CD4-positive, CD25-positive, alpha-beta regulatory T cell (primary cell): ENCODE measurements around the gene MATR3. TPM values are rescaled to one million over a fixed set of nuclear protein-coding genes. Genes with fewer than 3 reads are reported as not detected.
A peak's percentile ranks its signal among the peaks of the same experiment; 100 is the strongest.

Source experiments
- ATAC-seq, 2 donors: fragments of 150-1000 bp; cut with Tn5 transposase; one replicate each; pipeline ENCODE4 v1.10.0; 2021; ENCODE audit warnings: low read depth in 2 of 2, moderate number of reproducible peaks in 2 of 2, moderate library complexity in 1 of 2
- DNase-seq, 3 donors: peaks; one replicate each; pipeline versions ENCODE4 v3.0.0 to v3.0.0-alpha.2; 2012 to 2022; ENCODE audit warnings: mixed read lengths in 1 of 3
- H3K27ac ChIP-seq: one replicate; pipeline ENCODE4 v1.7.0; 2013; ENCODE audit warnings: mild to moderate bottlenecking, low read length; ENCODE audit not compliant: insufficient read depth, poor library complexity, severe bottlenecking
- H3K27me3 ChIP-seq: one replicate; pipeline ENCODE4 v1.7.0; 2013; ENCODE audit warnings: low read length; ENCODE audit not compliant: control insufficient read depth, insufficient read depth
- H3K36me3 ChIP-seq: one replicate; pipeline ENCODE4 v1.7.0; 2013; ENCODE audit warnings: mild to moderate bottlenecking, low read length, moderate library complexity; ENCODE audit not compliant: control insufficient read depth, insufficient read depth
- H3K4me1 ChIP-seq: 2 replicates; pipeline ENCODE4 v1.7.0; 2013; ENCODE audit warnings: mild to moderate bottlenecking, low read length; ENCODE audit not compliant: insufficient read depth, control insufficient read depth, poor library complexity, severe bottlenecking
- H3K4me3 ChIP-seq: one replicate; pipeline ENCODE4 v1.7.0; 2013; ENCODE audit warnings: low read depth, mild to moderate bottlenecking, low read length, moderate library complexity
- H3K9me3 ChIP-seq, 2 experiments: 1 replicate in 1 of 2; 2 replicates in 1 of 2; pipeline ENCODE4 v1.7.0; 2013; ENCODE audit warnings: low read length in 2 of 2, mild to moderate bottlenecking in 1 of 2, moderate library complexity in 1 of 2; ENCODE audit not compliant: control insufficient read depth in 2 of 2
- H3K27ac Mint-ChIP-seq, 3 donors: one replicate each; pipeline ENCODE4 v1.8.0; 2020 to 2022; ENCODE audit warnings: mild to moderate bottlenecking in 3 of 3, mixed read lengths in 3 of 3, moderate library complexity in 2 of 3
- H3K27me3 Mint-ChIP-seq: one replicate; pipeline ENCODE4 v1.8.0; 2022; ENCODE audit warnings: mild to moderate bottlenecking, mixed read lengths
- H3K36me3 Mint-ChIP-seq: one replicate; pipeline ENCODE4 v1.8.0; 2020; ENCODE audit warnings: mixed read lengths
- H3K4me1 Mint-ChIP-seq, 4 donors: one replicate each; pipeline ENCODE4 v1.8.0; 2020 to 2022; ENCODE audit warnings: mixed read lengths in 4 of 4, mild to moderate bottlenecking in 1 of 4
- H3K4me3 Mint-ChIP-seq, 4 donors: one replicate each; pipeline ENCODE4 v1.8.0; 2020 to 2022; ENCODE audit warnings: mild to moderate bottlenecking in 4 of 4, mixed read lengths in 4 of 4, moderate library complexity in 3 of 4
- H3K9me3 Mint-ChIP-seq, 7 donors: one replicate each; pipeline ENCODE4 v1.8.0; 2020 to 2022; ENCODE audit warnings: mixed read lengths in 7 of 7, mild to moderate bottlenecking in 3 of 7, moderate library complexity in 2 of 7
- polyA plus RNA-seq, 4 donors: library from polyadenylated mRNA; unstranded; fragments of 300-500 nt; fragmentation: Illumina TruSeq; gene quantifications; one replicate each; pipeline ENCODE4 v1.2.3, GENCODE V29; 2021
- total RNA-seq: library from RNA; stranded (reverse); gene quantifications from one replicate; pipeline ENCODE4 v1.2.3, GENCODE V29; 2022

The MATR3 gene, protein sequence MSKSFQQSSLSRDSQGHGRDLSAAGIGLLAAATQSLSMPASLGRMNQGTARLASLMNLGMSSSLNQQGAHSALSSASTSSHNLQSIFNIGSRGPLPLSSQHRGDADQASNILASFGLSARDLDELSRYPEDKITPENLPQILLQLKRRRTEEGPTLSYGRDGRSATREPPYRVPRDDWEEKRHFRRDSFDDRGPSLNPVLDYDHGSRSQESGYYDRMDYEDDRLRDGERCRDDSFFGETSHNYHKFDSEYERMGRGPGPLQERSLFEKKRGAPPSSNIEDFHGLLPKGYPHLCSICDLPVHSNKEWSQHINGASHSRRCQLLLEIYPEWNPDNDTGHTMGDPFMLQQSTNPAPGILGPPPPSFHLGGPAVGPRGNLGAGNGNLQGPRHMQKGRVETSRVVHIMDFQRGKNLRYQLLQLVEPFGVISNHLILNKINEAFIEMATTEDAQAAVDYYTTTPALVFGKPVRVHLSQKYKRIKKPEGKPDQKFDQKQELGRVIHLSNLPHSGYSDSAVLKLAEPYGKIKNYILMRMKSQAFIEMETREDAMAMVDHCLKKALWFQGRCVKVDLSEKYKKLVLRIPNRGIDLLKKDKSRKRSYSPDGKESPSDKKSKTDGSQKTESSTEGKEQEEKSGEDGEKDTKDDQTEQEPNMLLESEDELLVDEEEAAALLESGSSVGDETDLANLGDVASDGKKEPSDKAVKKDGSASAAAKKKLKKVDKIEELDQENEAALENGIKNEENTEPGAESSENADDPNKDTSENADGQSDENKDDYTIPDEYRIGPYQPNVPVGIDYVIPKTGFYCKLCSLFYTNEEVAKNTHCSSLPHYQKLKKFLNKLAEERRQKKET
- total RNA-seq (391 TPM), polyA plus RNA-seq (100 to 1,000 TPM; 327 to 383 (median 361) TPM)

DNA sequence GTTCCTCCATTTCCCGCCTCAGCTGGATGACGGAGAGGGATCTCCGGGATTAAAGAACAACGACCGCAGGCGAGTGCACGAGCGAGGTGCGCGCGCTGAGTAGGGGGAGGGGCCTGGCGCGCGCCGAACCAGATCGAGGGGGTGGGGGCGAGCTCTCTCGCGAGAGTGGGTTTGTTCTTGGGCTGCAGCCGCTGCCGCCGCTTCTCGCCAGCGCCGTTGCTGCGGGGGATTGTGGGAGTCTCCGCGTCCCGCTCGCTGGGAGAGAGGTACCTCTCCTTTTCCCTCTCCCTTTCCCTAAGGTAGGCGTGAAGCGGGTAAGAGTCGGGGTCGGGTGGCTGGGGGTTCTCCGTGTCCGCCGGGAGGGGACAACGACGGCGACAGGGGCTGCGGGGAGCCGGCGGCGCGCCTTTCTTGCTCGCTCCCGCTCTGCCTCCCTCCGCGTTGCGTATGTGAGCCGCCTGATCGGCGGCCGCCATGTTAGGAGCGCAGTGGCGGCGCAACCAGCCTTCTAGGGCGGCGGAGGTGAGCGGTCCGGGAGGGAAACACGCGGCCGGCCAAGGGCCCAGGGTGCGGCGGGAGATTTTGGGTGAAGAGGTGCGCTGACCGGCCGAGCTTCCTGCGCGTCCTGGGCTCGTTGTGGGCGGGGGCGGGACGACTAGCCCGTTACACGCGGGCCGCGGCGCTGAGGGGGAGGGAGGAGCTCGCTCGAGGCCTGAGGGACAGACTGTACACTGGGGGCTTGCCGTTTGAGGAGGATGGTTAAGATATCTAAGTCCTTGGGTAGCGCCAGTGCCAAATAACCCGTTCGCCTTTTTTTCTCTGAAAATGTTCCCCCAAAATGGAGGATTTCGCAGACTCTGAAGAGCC is at the start of gene MATR3:
Gene MATR3, plus strand, starts transcription at position 234 of the 867 bp plus-strand sequence. CDS start 13,676 bp downstream, outside the sequence.
- Mint-ChIP-seq H3K36me3 (peaks cover 4% of the 10 kb centered on the region), H3K27ac (peak within 1 kb of the TSS; percentile 97 to 99 (median 99)), H3K4me1 (peaks cover 22 to 55% (median 38%) of the 10 kb centered on the region in 4 donors), H3K9me3 (peaks cover 0 to 1% (median 0%) of the 10 kb centered on the region in 7 donors), H3K4me3 (peak within 1 kb of the TSS; percentile 97 to 100 (median 98)), H3K27me3 (peaks cover 5% of the 10 kb centered on the region)
- Histone ChIP-seq H3K27me3 (no peaks in the 10 kb centered on the region), H3K4me3 (peak within 1 kb of the TSS; percentile 100), H3K27ac (peak within 1 kb of the TSS; percentile 100), H3K4me1 (peaks cover 44% of the 10 kb centered on the region), H3K36me3 (no peaks in the 10 kb centered on the region), H3K9me3 (no peaks in the 10 kb centered on the region)
- ATAC-seq, result peak; percentile 90 to 92
- peak; percentile 89 to 95 (median 94) for DNase-seq

DNA sequence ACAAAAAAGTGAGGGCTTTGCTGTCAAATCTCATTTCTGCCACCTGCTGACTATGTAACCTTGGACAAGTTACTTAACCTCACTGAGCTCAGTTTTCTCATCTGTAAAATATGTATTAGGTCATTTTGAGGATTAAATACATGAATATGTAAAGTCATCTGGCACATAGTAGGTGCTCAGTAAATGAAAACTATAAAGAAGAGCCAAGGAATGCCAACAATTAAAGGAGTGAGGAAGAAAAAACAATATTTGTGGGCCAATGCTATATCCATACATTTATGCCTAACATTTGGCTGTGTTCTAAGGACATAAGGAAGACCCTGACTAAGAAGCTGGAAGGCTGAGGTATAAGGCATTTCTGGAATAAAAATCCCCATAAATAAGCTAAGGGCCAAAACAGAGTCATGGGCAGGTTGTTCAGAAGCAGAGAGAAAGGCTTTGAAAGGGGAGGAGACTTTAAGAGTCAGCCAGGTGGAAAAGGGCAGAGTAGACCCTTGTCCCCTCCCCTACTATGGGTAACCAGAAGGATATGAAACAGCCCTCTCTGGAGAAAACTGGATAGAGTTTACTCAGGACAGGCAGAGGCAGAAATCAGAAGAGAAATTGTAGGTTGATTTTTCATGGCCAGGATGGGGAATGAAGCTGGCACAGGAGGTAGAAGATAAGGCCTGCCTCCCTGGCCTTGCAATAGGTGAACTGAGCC is 47.8 kb upstream of the MATR3 start:
- no peak overlapping the region for H3K4me3 ChIP-seq
- H3K36me3 ChIP-seq, result no peaks in the 10 kb centered on the region
- DNase-seq, result no peak
- no peaks in the 10 kb centered on the region for H3K4me1 ChIP-seq
- Mint-ChIP-seq H3K4me3 (no peak overlapping the region), H3K36me3 (no peaks in the 10 kb centered on the region), H3K4me1 (peaks cover 0 to 4% (median 0%) of the 10 kb centered on the region in 4 donors), H3K27me3 (peaks cover 8% of the 10 kb centered on the region), H3K9me3 (peaks cover 0 to 1% (median 0%) of the 10 kb centered on the region in 7 donors), H3K27ac (no peak overlapping the region)
- no peak for ATAC-seq
- no peak overlapping the region for H3K27ac ChIP-seq
- no peaks in the 10 kb centered on the region for H3K9me3 ChIP-seq
- peaks cover 7% of the 10 kb centered on the region for H3K27me3 ChIP-seq

DNA sequence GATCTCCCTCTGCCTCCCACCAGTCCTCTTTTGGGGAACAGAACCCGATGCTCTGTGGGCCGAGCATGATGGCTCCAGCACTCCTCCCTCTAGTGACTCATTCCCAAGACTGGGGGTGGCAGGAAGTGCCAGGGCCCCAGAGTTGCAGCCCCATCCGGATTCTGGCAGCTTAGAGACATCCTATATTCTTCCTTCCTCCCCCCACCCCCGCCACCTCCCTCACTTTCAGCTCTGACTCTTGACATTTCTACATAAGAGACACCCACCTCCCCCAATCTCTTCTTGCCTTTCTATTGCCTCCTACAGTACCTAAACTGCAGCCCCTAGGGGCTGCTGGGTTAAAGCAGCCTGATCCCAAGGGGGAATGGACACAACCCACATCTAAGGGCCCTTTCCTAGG is 47.1 kb upstream of the MATR3 start:
- H3K9me3 Mint-ChIP-seq, result peaks cover 0 to 1% (median 0%) of the 10 kb centered on the region in 7 donors
- H3K27me3 ChIP-seq, result peaks cover 4% of the 10 kb centered on the region

DNA sequence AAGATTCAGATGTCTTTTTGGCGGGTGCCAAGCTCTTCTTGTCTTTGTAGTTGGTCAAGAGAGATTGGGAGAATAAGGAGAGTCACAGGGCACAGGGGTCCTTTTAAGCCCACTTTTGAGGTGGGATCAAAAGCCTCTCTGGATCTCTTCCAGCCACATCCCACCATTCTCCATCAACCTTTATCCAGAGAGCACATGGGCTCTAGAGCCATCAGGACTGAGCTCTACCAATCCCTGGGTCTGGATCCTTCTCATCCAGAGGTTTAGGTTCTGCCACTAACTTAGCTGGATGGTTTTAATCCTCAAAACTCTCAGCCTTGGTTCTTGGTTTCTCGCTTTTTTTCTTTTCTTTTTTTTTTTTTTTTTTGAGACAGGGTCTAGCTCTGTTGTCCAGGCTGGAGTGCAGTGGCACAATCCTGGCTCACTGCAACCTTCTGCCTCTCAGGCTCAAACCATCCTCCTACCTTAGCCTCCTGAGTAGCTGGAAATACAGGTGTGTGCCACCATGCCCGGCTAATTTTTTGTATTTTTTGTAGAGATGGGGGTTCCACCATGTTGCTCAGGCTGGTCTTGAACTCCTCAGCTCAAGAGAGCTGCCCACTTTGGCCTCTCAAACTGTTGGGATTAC is 44.6 kb upstream of the MATR3 start:
- Histone ChIP-seq H3K4me3 (no peak overlapping the region), H3K27me3 (no peaks in the 10 kb centered on the region), H3K9me3 (no peaks in the 10 kb centered on the region), H3K27ac (no peak overlapping the region), H3K36me3 (no peaks in the 10 kb centered on the region), H3K4me1 (no peaks in the 10 kb centered on the region)
- no peaks in the 10 kb centered on the region for H3K27me3 Mint-ChIP-seq
- H3K4me3 Mint-ChIP-seq, result no peak overlapping the region
- no peak for DNase-seq
- H3K4me1 Mint-ChIP-seq, result peaks cover 0 to 10% (median 5%) of the 10 kb centered on the region in 4 donors
- H3K36me3 Mint-ChIP-seq, result no peaks in the 10 kb centered on the region
- H3K27ac Mint-ChIP-seq, result no peak overlapping the region
- peaks cover 0 to 1% (median 0%) of the 10 kb centered on the region in 7 donors for H3K9me3 Mint-ChIP-seq
- no peak for ATAC-seq

More for the DNA sequence above, 47.1 kb upstream of the MATR3 start:
- H3K36me3 Mint-ChIP-seq, result no peaks in the 10 kb centered on the region
- H3K9me3 ChIP-seq, result no peaks in the 10 kb centered on the region
- DNase-seq (peak in 1 of 3 donors; percentile 39), ATAC-seq (peak; percentile 52 to 64)
- no peak overlapping the region for H3K27ac ChIP-seq
- no peaks in the 10 kb centered on the region for H3K4me1 ChIP-seq
- peaks cover 0 to 6% (median 2%) of the 10 kb centered on the region in 4 donors for H3K4me1 Mint-ChIP-seq
- no peaks in the 10 kb centered on the region for H3K36me3 ChIP-seq
- H3K4me3 ChIP-seq, result no peak overlapping the region
- H3K4me3 Mint-ChIP-seq, result peak overlapping the region in 1 of 4 donors; percentile 49
- peaks cover 2% of the 10 kb centered on the region for H3K27me3 Mint-ChIP-seq
- no peak overlapping the region for H3K27ac Mint-ChIP-seq

DNA sequence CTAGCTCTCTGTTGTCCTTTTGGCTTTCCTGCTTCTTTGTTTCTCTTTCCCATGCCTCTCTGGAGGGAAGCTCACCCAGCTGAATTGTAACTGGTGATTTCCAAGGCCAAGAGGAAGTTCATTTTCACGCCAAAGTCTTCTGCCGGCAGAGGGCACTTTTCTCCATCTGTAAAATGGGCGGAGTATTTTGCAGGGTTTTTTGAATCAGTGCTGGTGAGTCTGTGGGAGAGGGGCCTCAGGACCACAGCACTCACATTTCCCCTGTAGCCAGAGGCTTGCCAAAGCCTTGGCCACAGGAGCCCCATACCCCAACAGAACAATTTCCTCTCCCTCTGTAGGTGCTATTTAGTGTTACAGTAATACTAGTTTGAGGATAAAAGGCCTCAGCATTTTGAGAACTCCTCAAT is 42.3 kb upstream of the MATR3 start:
- peak overlapping the region in 1 of 3 donors; percentile 9 for H3K27ac Mint-ChIP-seq
- no peak overlapping the region for H3K27ac ChIP-seq
- H3K4me3 ChIP-seq, result no peak overlapping the region
- ATAC-seq (no peak), DNase-seq (peak; percentile 8 to 58 (median 32))
- H3K36me3 Mint-ChIP-seq, result no peaks in the 10 kb centered on the region
- H3K4me3 Mint-ChIP-seq, result no peak overlapping the region
- no peaks in the 10 kb centered on the region for H3K27me3 Mint-ChIP-seq
- H3K4me1 ChIP-seq, result no peaks in the 10 kb centered on the region
- no peaks in the 10 kb centered on the region for H3K9me3 ChIP-seq
- H3K4me1 Mint-ChIP-seq, result peaks cover 0 to 10% (median 5%) of the 10 kb centered on the region in 4 donors
- no peaks in the 10 kb centered on the region for H3K36me3 ChIP-seq
- peaks cover 0 to 1% (median 0%) of the 10 kb centered on the region in 7 donors for H3K9me3 Mint-ChIP-seq
- H3K27me3 ChIP-seq, result no peaks in the 10 kb centered on the region

DNA sequence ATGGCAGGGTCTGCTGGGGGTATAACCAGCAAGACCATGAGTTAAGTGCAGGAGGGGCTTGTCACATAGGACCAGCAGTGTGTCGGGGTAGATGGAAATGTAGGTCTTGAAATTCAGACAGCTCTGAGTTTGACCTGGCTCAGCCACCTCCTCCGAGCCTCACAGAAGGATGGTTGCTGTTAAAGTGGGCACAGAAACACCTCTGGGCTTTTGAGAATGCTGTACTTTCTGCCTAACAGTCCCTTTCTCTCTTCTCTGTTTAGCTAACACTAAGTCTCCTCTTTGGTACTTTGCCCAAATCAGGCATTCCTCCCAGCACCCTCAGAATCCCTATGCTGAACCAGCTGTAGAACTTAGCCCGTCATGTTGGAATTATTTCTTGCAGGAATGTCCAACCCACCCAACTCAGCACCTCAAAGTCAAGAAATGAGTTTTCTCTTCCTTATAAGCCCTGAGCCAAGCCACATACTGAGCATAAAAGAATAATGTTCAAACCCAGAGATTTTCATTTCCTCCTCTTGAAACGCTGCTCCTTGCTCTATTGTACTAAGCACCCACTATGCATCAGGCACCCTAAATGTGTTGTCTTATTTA is 41.7 kb upstream of the MATR3 start:
- Mint-ChIP-seq H3K27me3 (no peaks in the 10 kb centered on the region), H3K27ac (no peak overlapping the region), H3K4me1 (peaks cover 0 to 10% (median 4%) of the 10 kb centered on the region in 4 donors), H3K9me3 (peaks cover 0 to 1% (median 0%) of the 10 kb centered on the region in 7 donors), H3K36me3 (no peaks in the 10 kb centered on the region), H3K4me3 (no peak overlapping the region)
- Histone ChIP-seq H3K27me3 (no peaks in the 10 kb centered on the region), H3K36me3 (no peaks in the 10 kb centered on the region), H3K27ac (no peak overlapping the region), H3K4me1 (no peaks in the 10 kb centered on the region), H3K4me3 (no peak overlapping the region), H3K9me3 (no peaks in the 10 kb centered on the region)
- ATAC-seq (no peak), DNase-seq (no peak)
